ENCODE data around the gene TNNT2.

The TNNT2 gene

GRCh38 chr1:201344206-201345080 is 33.0 kb downstream of the TNNT2 start:
- H3K9ac ChIP-seq: no peak overlapping the region
- no peak for TF ChIP-seq CTCF (conservative IDR thresholded peaks at IDR 0.05; ENCODE audit: low read depth, low read length)
- no peaks in the 10 kb centered on the region for H3K36me3 ChIP-seq (ENCODE audit: insufficient read depth)
- no peaks in the 10 kb centered on the region for H3K79me2 ChIP-seq (ENCODE audit: insufficient read depth, low read depth)
- no peak overlapping the region for H2AFZ ChIP-seq (ENCODE audit: low read depth)
- H3K27ac ChIP-seq: no peak overlapping the region
- no peak overlapping the region for H3K4me2 ChIP-seq
- no peaks in the 10 kb centered on the region for H3K4me1 ChIP-seq (ENCODE audit: low read depth, poor library complexity, severe bottlenecking)
- H3K27me3 ChIP-seq (ENCODE audit: insufficient read depth, low read depth): no peaks in the 10 kb centered on the region
- H4K20me1 ChIP-seq (ENCODE audit: insufficient read depth): no peaks in the 10 kb centered on the region
- no peak overlapping the region for H3K4me3 ChIP-seq (IDR thresholded peaks at IDR 0.05; ENCODE audit: insufficient read depth, low read depth, low read length)

- no peak overlapping the region for H2AFZ ChIP-seq (ENCODE audit: low read depth)
- H3K4me2 ChIP-seq: no peak overlapping the region
- no peak overlapping the region for H3K9ac ChIP-seq
- TF ChIP-seq CTCF (conservative IDR thresholded peaks at IDR 0.05; ENCODE audit: low read depth, low read length): no peak
- no peak overlapping the region for H3K27ac ChIP-seq
- H3K4me1 ChIP-seq (ENCODE audit: low read depth, poor library complexity, severe bottlenecking): no peaks in the 10 kb centered on the region
- no peaks in the 10 kb centered on the region for H3K36me3 ChIP-seq (ENCODE audit: insufficient read depth)
- no peaks in the 10 kb centered on the region for H3K27me3 ChIP-seq (ENCODE audit: insufficient read depth, low read depth)
- H4K20me1 ChIP-seq (ENCODE audit: insufficient read depth): no peaks in the 10 kb centered on the region
- no peaks in the 10 kb centered on the region for H3K79me2 ChIP-seq (ENCODE audit: insufficient read depth, low read depth)
- no peak overlapping the region for H3K4me3 ChIP-seq (IDR thresholded peaks at IDR 0.05; ENCODE audit: insufficient read depth, low read depth, low read length)
Measured at GRCh38 chr1:201341377-201341776, 36.1 kb downstream of the TNNT2 start.

GRCh38 chr1:201336711-201337450 is 40.6 kb downstream of the TNNT2 start:
- Histone ChIP-seq H2AFZ (ENCODE audit: low read depth) (no peak overlapping the region), H3K79me2 (ENCODE audit: insufficient read depth, low read depth) (no peaks in the 10 kb centered on the region), H3K36me3 (ENCODE audit: insufficient read depth) (no peaks in the 10 kb centered on the region), H3K9ac (no peak overlapping the region), H3K27me3 (ENCODE audit: insufficient read depth, low read depth) (no peaks in the 10 kb centered on the region), H3K4me1 (ENCODE audit: low read depth, poor library complexity, severe bottlenecking) (no peaks in the 10 kb centered on the region), H3K4me3 (IDR thresholded peaks at IDR 0.05; ENCODE audit: insufficient read depth, low read depth, low read length) (no peak overlapping the region), H3K27ac (no peak overlapping the region), H3K4me2 (no peak overlapping the region), H4K20me1 (ENCODE audit: insufficient read depth) (no peaks in the 10 kb centered on the region)
- TF ChIP-seq CTCF (conservative IDR thresholded peaks at IDR 0.05; ENCODE audit: low read depth, low read length): no peak

GRCh38 chr1:201335901-201336300 is 41.6 kb downstream of the TNNT2 start:
- Histone ChIP-seq H3K27me3 (ENCODE audit: insufficient read depth, low read depth) (no peaks in the 10 kb centered on the region), H3K4me1 (ENCODE audit: low read depth, poor library complexity, severe bottlenecking) (no peaks in the 10 kb centered on the region), H3K27ac (no peak overlapping the region), H3K79me2 (ENCODE audit: insufficient read depth, low read depth) (no peaks in the 10 kb centered on the region), H2AFZ (ENCODE audit: low read depth) (no peak overlapping the region), H3K36me3 (ENCODE audit: insufficient read depth) (no peaks in the 10 kb centered on the region), H4K20me1 (ENCODE audit: insufficient read depth) (no peaks in the 10 kb centered on the region), H3K9ac (no peak overlapping the region), H3K4me2 (no peak overlapping the region), H3K4me3 (IDR thresholded peaks at IDR 0.05; ENCODE audit: insufficient read depth, low read depth, low read length) (no peak overlapping the region)
- TF ChIP-seq CTCF (conservative IDR thresholded peaks at IDR 0.05; ENCODE audit: low read depth, low read length): no peak
